DMS153 (cell line): ENCODE measurements around the gene APBB1.
"Not testable (repeated sequence)": the region's sequence is repeated elsewhere in the genome, so short reads cannot be mapped to it uniquely, and the experiment has no call there.

Experiments used
- DNase-seq: peaks from one replicate; lab custom pipeline; 2025; lab: John Stamatoyannopoulos, UW

The APBB1 gene

GRCh38 chr11:6417907-6418556 lies 862 bp downstream of the APBB1 start:
- DNase-seq: no peak

GRCh38 chr11:6415797-6416196 lies 3.1 kb downstream of the APBB1 start:
- no peak for DNase-seq

GRCh38 chr11:6414874-6415328 lies 4.0 kb downstream of the APBB1 start:
- DNase-seq: no peak

- no peak for DNase-seq
Measured at GRCh38 chr11:6413791-6414201, 5.1 kb downstream of the APBB1 start.

- DNase-seq: no peak
Measured at GRCh38 chr11:6411594-6412031, 7.3 kb downstream of the APBB1 start.

- DNase-seq: no peak
Measured at GRCh38 chr11:6410695-6411430, 8.0 kb downstream of the APBB1 start.

- no peak for DNase-seq
Measured at GRCh38 chr11:6406370-6406769, 12.5 kb downstream of the APBB1 start.

- DNase-seq: no peak
Measured at GRCh38 chr11:6405846-6406245, 13.0 kb downstream of the APBB1 start.

- no peak for DNase-seq
Measured at GRCh38 chr11:6405052-6405667, 13.7 kb downstream of the APBB1 start.

- no peak for DNase-seq
Measured at GRCh38 chr11:6404342-6405051, 14.4 kb downstream of the APBB1 start.

GRCh38 chr11:6403539-6403938 lies 15.4 kb downstream of the APBB1 start:
- DNase-seq: no peak

GRCh38 chr11:6402561-6402981 lies 16.3 kb downstream of the APBB1 start:
- DNase-seq: no peak

- no peak for DNase-seq
Measured at GRCh38 chr11:6402061-6402470, 16.8 kb downstream of the APBB1 start.

- DNase-seq: no peak
Measured at GRCh38 chr11:6401464-6401863, 17.4 kb downstream of the APBB1 start.

GRCh38 chr11:6400431-6401345 lies 18.2 kb downstream of the APBB1 start:
- DNase-seq: no peak

GRCh38 chr11:6397636-6398035 lies 21.3 kb downstream of the APBB1 start:
- no peak for DNase-seq

- DNase-seq: no peak
Measured at GRCh38 chr11:6397156-6397555, 21.7 kb downstream of the APBB1 start.

GRCh38 chr11:6395470-6396060 lies 23.3 kb downstream of the APBB1 start:
- DNase-seq: no peak

- no peak for DNase-seq
Measured at GRCh38 chr11:6393989-6394670, 24.8 kb downstream of the APBB1 start.

GRCh38 chr11:6392251-6392650 lies 26.6 kb downstream of the APBB1 start:
- DNase-seq: not testable (repeated sequence)
